Liver (tissue), 9 donors: ENCODE measurements around the gene OSBPL5. TPM values are rescaled to one million over a fixed set of nuclear protein-coding genes. Genes with fewer than 3 reads are reported as not detected.

ENCODE experiments used
- DNase-seq: peaks from one replicate; pipeline ENCODE4 v3.0.0-alpha.2; 2017; ENCODE audit warnings: low spot score
- H3K27ac ChIP-seq, 2 donors: one replicate each; pipeline ENCODE4 v1.7.0; 2013; ENCODE audit warnings: inconsistent platforms in 2 of 2, low read length in 2 of 2, control low read depth in 1 of 2, low read depth in 1 of 2, mild to moderate bottlenecking in 1 of 2
- H3K27me3 ChIP-seq, 4 donors: one replicate each; pipeline versions ENCODE4 v1.6.1 to v1.7.0; 2013; ENCODE audit warnings: low read length in 3 of 4, inconsistent platforms in 1 of 4, mild to moderate bottlenecking in 1 of 4, moderate library complexity in 1 of 4; ENCODE audit not compliant: control insufficient read depth in 4 of 4, insufficient read depth in 4 of 4
- H3K36me3 ChIP-seq, 4 donors: one replicate each; pipeline versions ENCODE4 v1.6.1 to v1.7.0; 2013; ENCODE audit warnings: low read length in 3 of 4, mild to moderate bottlenecking in 3 of 4, low read depth in 1 of 4, moderate library complexity in 1 of 4; ENCODE audit not compliant: control insufficient read depth in 4 of 4, insufficient read depth in 3 of 4
- H3K4me1 ChIP-seq, 4 donors: one replicate each; pipeline versions ENCODE4 v1.6.1 to v1.7.0; 2013; ENCODE audit warnings: low read length in 3 of 4, mild to moderate bottlenecking in 3 of 4, moderate library complexity in 1 of 4; ENCODE audit not compliant: control insufficient read depth in 4 of 4, insufficient read depth in 4 of 4
- H3K4me3 ChIP-seq, 3 donors: one replicate each; pipeline versions ENCODE4 v1.6.1 to v1.7.0; 2013; ENCODE audit warnings: low read length in 3 of 3, control low read depth in 1 of 3, low read depth in 1 of 3, mild to moderate bottlenecking in 1 of 3
- H3K9ac ChIP-seq, 2 donors: one replicate each; pipeline ENCODE4 v1.7.0; 2013; ENCODE audit warnings: low read length in 2 of 2, mild to moderate bottlenecking in 2 of 2, moderate library complexity in 2 of 2, control low read depth in 1 of 2, low read depth in 1 of 2
- H3K9me3 ChIP-seq, 4 donors: one replicate each; pipeline versions ENCODE4 v1.6.1 to v1.7.0; 2013; ENCODE audit warnings: low read length in 3 of 4; ENCODE audit not compliant: control insufficient read depth in 4 of 4
- ATF3 ChIP-seq: IDR thresholded peaks from 2 replicates; pipeline ENCODE4 v1.6.1; 2016; ENCODE audit warnings: antibody characterized with exemption
- CTCF ChIP-seq: fragments of 150-350 bp; IDR thresholded peaks from 2 replicates; pipeline ENCODE4 v1.5.1; 2017; ENCODE audit warnings: improper control_type of control experiment, low read depth, low read length; ENCODE audit not compliant: missing input control
- EGR1 ChIP-seq, 2 donors: IDR thresholded peaks; 2 replicates each; pipeline ENCODE4 v1.6.1; 2016 to 2018; ENCODE audit warnings: antibody characterized with exemption in 2 of 2, low read depth in 2 of 2
- FOXA1 ChIP-seq: IDR thresholded peaks from 2 replicates; pipeline ENCODE4 v1.6.1; 2016; ENCODE audit warnings: antibody characterized with exemption
- FOXA2 ChIP-seq: IDR thresholded peaks from 2 replicates; pipeline ENCODE4 v1.6.1; 2016; ENCODE audit warnings: antibody characterized with exemption
- GABPA ChIP-seq, 2 donors: IDR thresholded peaks in 1 of 2; conservative IDR thresholded peaks in 1 of 2; 2 replicates each; pipeline ENCODE4 v1.6.1; 2016; ENCODE audit warnings: antibody characterized with exemption in 2 of 2, mild to moderate bottlenecking in 1 of 2, moderate library complexity in 1 of 2
- HNF4G ChIP-seq: IDR thresholded peaks from 2 replicates; pipeline ENCODE4 v1.6.1; 2016; ENCODE audit warnings: antibody characterized with exemption
- JUND ChIP-seq, 2 donors: IDR thresholded peaks; 2 replicates each; pipeline ENCODE4 v1.6.1; 2016; ENCODE audit warnings: antibody characterized with exemption in 2 of 2
- MAX ChIP-seq: IDR thresholded peaks from 2 replicates; pipeline ENCODE4 v1.6.1; 2016; ENCODE audit warnings: antibody characterized with exemption
- NR2F2 ChIP-seq: IDR thresholded peaks from 2 replicates; pipeline ENCODE4 v1.6.1; 2016; ENCODE audit warnings: antibody characterized with exemption
- RAD21 ChIP-seq, 2 donors: IDR thresholded peaks; 2 replicates each; pipeline ENCODE4 v1.6.1; 2016; ENCODE audit warnings: antibody characterized with exemption in 2 of 2, mild to moderate bottlenecking in 2 of 2
- REST ChIP-seq: IDR thresholded peaks from 2 replicates; pipeline ENCODE4 v1.6.1; 2016; ENCODE audit warnings: antibody characterized with exemption, mild to moderate bottlenecking
- RXRA ChIP-seq, 2 donors: IDR thresholded peaks; 2 replicates each; pipeline ENCODE4 v1.6.1; 2017 to 2018; ENCODE audit warnings: antibody characterized with exemption in 2 of 2, mild to moderate bottlenecking in 1 of 2
- SP1 ChIP-seq: IDR thresholded peaks from 2 replicates; pipeline ENCODE4 v1.6.1; 2018; ENCODE audit warnings: antibody characterized with exemption, mild to moderate bottlenecking
- TAF1 ChIP-seq: conservative IDR thresholded peaks from 2 replicates; pipeline ENCODE4 v1.6.1; 2016; ENCODE audit warnings: antibody characterized with exemption, mild to moderate bottlenecking
- YY1 ChIP-seq: IDR thresholded peaks from 2 replicates; pipeline ENCODE4 v1.6.1; 2016; ENCODE audit warnings: antibody characterized with exemption, mild to moderate bottlenecking
- WGBS: extraction: QIAGEN DNeasy Blood & Tissue Kit; methylation state at CpG from one replicate; pipeline ENCODE4 v1.1.7; 2013; 5-methylcytosine and 5-hydroxymethylcytosine counted together
- polyA plus RNA-seq, 2 donors: library from polyadenylated mRNA; stranded (reverse) in 1 of 2; unstranded in 1 of 2; fragments of 200-250 nt in 1 of 2; fragments of >200 nt in 1 of 2; fragmentation: Nextera tagmentation in 1 of 2; extraction: Ambion mirVana in 1 of 2; gene quantifications; one replicate each; pipeline versions ENCODE4 v1.2.1 to v1.2.3, GENCODE V29; 2013 to 2015
- total RNA-seq, 2 donors: library from RNA; depleted of rRNA; stranded (reverse); fragments of >200 nt; gene quantifications; one replicate each; pipeline ENCODE4 v1.2.3, GENCODE V29; 2014
- donor health status: healthy.
- donor health status: healthy.
- donor health status: healthy.
- donor health status: healthy.
- donor health status: healthy.

The OSBPL5 gene
- total and polyA plus RNA-seq, 4 donors: 0.74 to 6.2 (median 3.9) TPM

GRCh38 chr11:3124821-3125220, 40.3 kb downstream of the OSBPL5 start:
- no peaks in the 10 kb centered on the region for H3K9me3 ChIP-seq
- no peaks in the 10 kb centered on the region for H3K36me3 ChIP-seq
- DNase-seq: no peak
- 80% methylated on average over 3 of the region's 3 CpGs for WGBS
- no peak overlapping the region for H3K27ac ChIP-seq
- TF ChIP-seq SP1 (no peak), RAD21 (IDR thresholded peaks at IDR 0.05) (no peak), GABPA (IDR thresholded peaks at IDR 0.05 in 1 of 2, conservative IDR thresholded peaks at IDR 0.05 in 1 of 2) (no peak), MAX (no peak), TAF1 (no peak), HNF4G (no peak), CTCF (no peak), FOXA1 (no peak), EGR1 (IDR thresholded peaks at IDR 0.05; ENCODE audit: low read depth in 2 of 2) (no peak), JUND (IDR thresholded peaks at IDR 0.05) (no peak), RXRA (IDR thresholded peaks at IDR 0.05) (no peak), ATF3 (no peak), REST (no peak), NR2F2 (no peak), FOXA2 (no peak), YY1 (no peak)
- no peak overlapping the region for H3K4me3 ChIP-seq
- H3K4me1 ChIP-seq: peaks cover 0 to 3% (median 0%) of the 10 kb centered on the region in 4 donors
- no peaks in the 10 kb centered on the region for H3K27me3 ChIP-seq
- no peak overlapping the region for H3K9ac ChIP-seq

GRCh38 chr11:3123761-3124733, 41.1 kb downstream of the OSBPL5 start:
- no peaks in the 10 kb centered on the region for H3K36me3 ChIP-seq
- no peaks in the 10 kb centered on the region for H3K27me3 ChIP-seq
- 73% methylated on average over 19 of the region's 19 CpGs for WGBS
- H3K4me3 ChIP-seq: no peak overlapping the region
- no peak for DNase-seq
- no peak overlapping the region for H3K9ac ChIP-seq
- H3K27ac ChIP-seq: no peak overlapping the region
- no peaks in the 10 kb centered on the region for H3K9me3 ChIP-seq
- H3K4me1 ChIP-seq: peaks cover 0 to 3% (median 0%) of the 10 kb centered on the region in 4 donors
- no peak for TF ChIP-seq JUND (IDR thresholded peaks at IDR 0.05)
- TF ChIP-seq HNF4G: no peak
- no peak for TF ChIP-seq SP1
- no peak for TF ChIP-seq EGR1 (IDR thresholded peaks at IDR 0.05; ENCODE audit: low read depth in 2 of 2)
- no peak for TF ChIP-seq CTCF
- TF ChIP-seq TAF1: no peak
